NT2/D1 (cell line): ENCODE measurements around the gene ADAMTS16.

ENCODE experiments used
- SUZ12 ChIP-seq: IDR thresholded peaks from 2 replicates; pipeline ENCODE4 v1.6.1; 2011; ENCODE audit not compliant: insufficient read length, insufficient read depth; ENCODE audit errors: extremely low read depth
- YY1 ChIP-seq: IDR thresholded peaks from 2 replicates; pipeline ENCODE4 v1.6.1; 2011; ENCODE audit not compliant: insufficient read length, insufficient read depth
- ZNF274 ChIP-seq: IDR thresholded peaks from 2 replicates; pipeline ENCODE4 v1.6.1; 2011; ENCODE audit warnings: mild to moderate bottlenecking, low read depth, low read length

DNA sequence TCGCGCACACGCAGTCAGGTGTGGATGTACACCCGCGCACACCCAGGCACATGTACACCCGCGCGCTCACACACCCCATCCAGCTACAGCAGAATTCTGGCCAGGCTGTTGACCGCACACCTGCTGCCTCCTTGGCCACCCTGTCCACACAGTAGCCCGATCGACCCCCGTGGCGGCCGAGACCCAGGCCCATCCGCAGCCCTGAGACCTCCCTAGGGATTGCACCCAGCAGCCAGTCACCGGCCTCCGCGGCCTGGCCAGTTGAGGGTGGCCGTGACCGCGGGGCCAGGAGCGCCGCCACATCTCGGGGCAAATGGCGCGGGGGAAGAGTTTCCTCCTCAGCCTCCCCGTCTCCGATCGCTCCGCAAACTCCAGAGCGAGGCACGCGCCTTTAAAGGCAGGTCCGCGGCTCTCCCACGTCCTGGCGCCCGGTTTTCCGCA, 774 bp upstream of the ADAMTS16 start:
- TF ChIP-seq YY1 (no peak), SUZ12 (no peak), ZNF274 (no peak)
